Gastrocnemius medialis (tissue), 4 donors: ENCODE data around the gene WDR45B. TPM values are rescaled to one million over a fixed set of nuclear protein-coding genes. Genes with fewer than 3 reads are reported as not detected.

Source experiments
- ATAC-seq, 2 donors: fragments of 150-250 bp; one replicate each; pipeline ENCODE4 v1.9.1; 2016
- DNase-seq, 2 donors: peaks; one replicate each; pipeline ENCODE4 v3.0.0-alpha.2; 2019
- H3K27ac ChIP-seq, 4 donors: fragments of 200-600 bp; sonication (generic); 1 replicate in 1 of 4; 2 replicates in 3 of 4; pipeline ENCODE4 v1.5.1; 2016 to 2018; ENCODE audit warnings: mild to moderate bottlenecking in 2 of 4, moderate library complexity in 1 of 4
- H3K27me3 ChIP-seq, 3 donors: fragments of 200-600 bp; sonication (generic) in 2 of 3; 1 replicate in 1 of 3; 2 replicates in 2 of 3; pipeline versions ENCODE4 v1.5.1 to v1.6.0; 2016 to 2019; ENCODE audit warnings: mild to moderate bottlenecking in 1 of 3, moderate library complexity in 1 of 3
- H3K36me3 ChIP-seq, 2 donors: fragments of 200-600 bp; sonication (generic) in 1 of 2; one replicate each; pipeline ENCODE4 v1.5.1; 2017 to 2018
- H3K4me1 ChIP-seq, 2 donors: fragments of 200-600 bp; sonication (generic) in 1 of 2; one replicate each; pipeline ENCODE4 v1.5.1; 2016 to 2017; ENCODE audit warnings: mild to moderate bottlenecking in 2 of 2
- H3K4me3 ChIP-seq, 4 donors: fragments of 200-600 bp; sonication (generic) in 3 of 4; 1 replicate in 1 of 4; 2 replicates in 3 of 4; pipeline ENCODE4 v1.5.1; 2016 to 2019; ENCODE audit warnings: mild to moderate bottlenecking in 2 of 4
- H3K9me3 ChIP-seq, 3 donors: fragments of 200-600 bp; sonication (generic) in 2 of 3; 1 replicate in 1 of 3; 2 replicates in 2 of 3; pipeline ENCODE4 v1.5.1; 2016 to 2019
- CTCF ChIP-seq, 5 experiments: fragments of 450-650 bp in 3 of 5; fragments of 200-600 bp in 2 of 5; sonication (generic) in 2 of 5; IDR thresholded peaks in 4 of 5; conservative IDR thresholded peaks in 1 of 5; 1 replicate in 4 of 5; 2 replicates in 1 of 5; pipeline ENCODE4 v1.5.1; 2016 to 2019; ENCODE audit warnings: antibody characterized with exemption in 5 of 5, mild to moderate bottlenecking in 3 of 5, moderate library complexity in 3 of 5
- POLR2A ChIP-seq, 2 donors: fragments of 450-650 bp; IDR thresholded peaks; one replicate each; pipeline ENCODE4 v1.6.1; 2017; ENCODE audit warnings: antibody characterized with exemption in 2 of 2, mild to moderate bottlenecking in 2 of 2, moderate library complexity in 2 of 2
- in situ Hi-C, 4 donors: fragments of 200-750 bp; cut with MboI; loops; one replicate each; pipeline versions ENCODE4 v1.15.0 to v1.8.0; 2017; ENCODE audit warnings: low sequenced_read_pairs in 4 of 4
- intact Hi-C: fragments of 100-400 bp; cut with DNase I; formaldehyde crosslinking; loops from one replicate; pipeline ENCODE4 v1.15.1; 2023; ENCODE audit warnings: low total_unique reads
- total RNA-seq, 4 donors: library from RNA; depleted of rRNA; stranded (reverse); fragments of >200 nt; gene quantifications; one replicate each; pipeline versions ENCODE4 v1.1.0 to v1.2.3, GENCODE V29; 2016

Gene WDR45B
- total RNA-seq, 4 donors from 2014 or later = 28.0 to 39.2 (median 34.8) TPM

- no peak for DNase-seq
- peaks cover 33 to 38% of the 10 kb centered on the region in 2 donors for H3K4me1 ChIP-seq
- intact Hi-C loops = no loop called here
- H3K4me3 ChIP-seq = no peak overlapping the region
- peaks cover 0 to 48% of the 10 kb centered on the region in 2 donors for H3K36me3 ChIP-seq
- TF ChIP-seq POLR2A (IDR thresholded peaks at IDR 0.05) = no peak
- TF ChIP-seq CTCF (IDR thresholded peaks at IDR 0.05 in 4 of 5, conservative IDR thresholded peaks at IDR 0.05 in 1 of 5) = no peak
- no peak for ATAC-seq
- H3K27me3 ChIP-seq = no peaks in the 10 kb centered on the region
- no peaks in the 10 kb centered on the region for H3K9me3 ChIP-seq
- H3K27ac ChIP-seq = peak overlapping the region in 3 of 4 donors; percentile 57 to 81 (median 67)
- in situ Hi-C loops = no loop called here
Observed at GRCh38 chr17:82569621-82570020, 78.6 kb downstream of the WDR45B start.

GRCh38 chr17:82568997-82569393, 79.2 kb downstream of the WDR45B start:
- H3K27ac ChIP-seq = peak overlapping the region in 3 of 4 donors; percentile 57 to 81 (median 67)
- peaks cover 0 to 42% of the 10 kb centered on the region in 2 donors for H3K36me3 ChIP-seq
- ATAC-seq = no peak
- in situ Hi-C loops = no loop called here
- H3K4me3 ChIP-seq = no peak overlapping the region
- H3K9me3 ChIP-seq = no peaks in the 10 kb centered on the region
- intact Hi-C loops = no loop called here
- DNase-seq = no peak
- H3K27me3 ChIP-seq = no peaks in the 10 kb centered on the region
- TF ChIP-seq POLR2A (IDR thresholded peaks at IDR 0.05) = no peak
- H3K4me1 ChIP-seq = peaks cover 39 to 44% of the 10 kb centered on the region in 2 donors

- DNase-seq (no peak), ATAC-seq (no peak)
- in situ Hi-C loops = no loop called here
- H3K4me3 ChIP-seq = no peak overlapping the region
- no peak for TF ChIP-seq CTCF (IDR thresholded peaks at IDR 0.05 in 4 of 5, conservative IDR thresholded peaks at IDR 0.05 in 1 of 5)
- no peak for TF ChIP-seq POLR2A (IDR thresholded peaks at IDR 0.05)
- peak overlapping the region in 2 of 4 donors; percentile 67 to 81 for H3K27ac ChIP-seq
- peaks cover 0 to 30% of the 10 kb centered on the region in 2 donors for H3K36me3 ChIP-seq
- H3K27me3 ChIP-seq = no peaks in the 10 kb centered on the region
- intact Hi-C loops = no loop called here
- no peaks in the 10 kb centered on the region for H3K9me3 ChIP-seq
- H3K4me1 ChIP-seq = peaks cover 47 to 49% of the 10 kb centered on the region in 2 donors
Observed at GRCh38 chr17:82567286-82567685, 81.0 kb downstream of the WDR45B start.

GRCh38 chr17:82566129-82566960, 81.9 kb downstream of the WDR45B start:
- in situ Hi-C loops = no loop called here
- no peak overlapping the region for H3K4me3 ChIP-seq
- intact Hi-C loops = no loop called here
- H3K36me3 ChIP-seq = peaks cover 0 to 20% of the 10 kb centered on the region in 2 donors
- no peaks in the 10 kb centered on the region for H3K9me3 ChIP-seq
- TF ChIP-seq CTCF (IDR thresholded peaks at IDR 0.05 in 4 of 5, conservative IDR thresholded peaks at IDR 0.05 in 1 of 5) (no peak), POLR2A (IDR thresholded peaks at IDR 0.05) (no peak)
- H3K4me1 ChIP-seq = peaks cover 52 to 59% of the 10 kb centered on the region in 2 donors
- peak overlapping the region; percentile 66 to 81 (median 70) for H3K27ac ChIP-seq
- peak in 1 of 2 donors; percentile 31 for ATAC-seq
- no peaks in the 10 kb centered on the region for H3K27me3 ChIP-seq
- no peak for DNase-seq

- DNase-seq (peak in 1 of 2 donors; percentile 46), ATAC-seq (peak; percentile 52 to 88)
- in situ Hi-C loops (no loop called here), intact Hi-C loops (no loop called here)
- Histone ChIP-seq H3K9me3 (no peaks in the 10 kb centered on the region), H3K36me3 (peaks cover 0 to 12% of the 10 kb centered on the region in 2 donors), H3K4me3 (no peak overlapping the region), H3K27ac (peak overlapping the region; percentile 66 to 81 (median 70)), H3K4me1 (peaks cover 58 to 67% of the 10 kb centered on the region in 2 donors), H3K27me3 (no peaks in the 10 kb centered on the region)
- TF ChIP-seq POLR2A (IDR thresholded peaks at IDR 0.05) = no peak
- TF ChIP-seq CTCF (IDR thresholded peaks at IDR 0.05 in 4 of 5, conservative IDR thresholded peaks at IDR 0.05 in 1 of 5) = no peak
Observed at GRCh38 chr17:82565551-82565950, 82.7 kb downstream of the WDR45B start.
